ENCODE measurements around the gene MBNL2.

MBNL2 gene

DNA sequence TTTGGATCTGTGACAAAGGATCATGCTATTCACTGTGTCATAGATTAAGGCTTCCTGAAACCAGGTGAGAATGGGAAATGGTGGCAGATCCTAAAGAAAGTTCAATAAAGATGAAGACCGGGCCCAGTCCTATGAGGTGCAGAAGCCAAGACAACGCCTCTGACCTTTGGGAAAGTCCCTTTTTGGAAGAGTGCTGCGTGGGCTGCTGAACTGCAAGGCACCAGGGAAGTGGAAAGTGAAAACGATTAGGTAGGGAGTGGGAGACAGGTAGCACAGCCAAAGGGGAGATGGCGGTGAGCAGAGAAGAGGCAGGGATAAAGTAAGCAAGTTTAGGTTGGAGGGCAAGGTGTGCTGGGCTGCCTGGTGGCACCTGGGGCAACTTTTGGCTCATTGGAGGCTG, 16.3 kb downstream of the MBNL2 start:
- H3K27me3 ChIP-seq (replicated peaks; ENCODE audit: insufficient read depth, low read length) = no peaks in the 10 kb centered on the region

DNA sequence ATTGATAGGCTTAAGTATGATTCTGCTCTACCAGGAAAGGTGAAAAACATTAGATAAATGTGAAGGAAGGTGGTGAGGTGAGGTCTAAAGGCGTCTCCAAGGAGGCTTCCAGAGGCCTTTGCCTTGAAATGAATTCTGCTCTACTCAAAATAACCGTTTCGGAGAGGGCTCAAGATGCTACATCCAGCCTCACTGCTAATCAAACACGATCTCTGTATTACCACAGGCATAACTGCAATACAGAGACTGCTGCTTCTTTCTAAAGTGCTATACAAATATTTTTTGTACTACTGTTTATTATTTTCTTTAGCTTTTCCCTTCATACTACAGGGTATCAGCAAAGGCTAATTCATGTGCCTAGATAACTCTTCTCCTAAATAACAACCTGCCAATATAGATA, 16.8 kb downstream of the MBNL2 start:
- Histone ChIP-seq H3K79me2 (ENCODE audit: low read length) (peaks cover 100% of the 10 kb centered on the region), H3K4me2 (ENCODE audit: low read depth, low read length) (no peak overlapping the region), H3K27me3 (replicated peaks; ENCODE audit: insufficient read depth, low read length) (no peaks in the 10 kb centered on the region), H3K9me2 (replicated peaks; ENCODE audit: insufficient read depth, low read length) (no peaks in the 10 kb centered on the region), H2AFZ (ENCODE audit: low read length) (no peak overlapping the region), H3K9me3 (replicated peaks; ENCODE audit: insufficient read depth, low read length) (no peaks in the 10 kb centered on the region), H3F3A (ENCODE audit: insufficient read depth, low read length) (no peaks in the 10 kb centered on the region), H3K4me1 (ENCODE audit: low read length) (no peaks in the 10 kb centered on the region), H3K4me3 (ENCODE audit: low read length) (no peak overlapping the region), H3K27ac (ENCODE audit: low read length) (no peak overlapping the region), H3K9ac (ENCODE audit: low read length) (no peak overlapping the region), H3K36me3 (replicated peaks; ENCODE audit: insufficient read depth, low read length) (no peaks in the 10 kb centered on the region), H4K20me1 (ENCODE audit: insufficient read depth, low read length) (peaks cover 4% of the 10 kb centered on the region; the same call in 1 of the 2 replicates)
- TF ChIP-seq EZH2 (optimal IDR thresholded peaks at IDR 0.05; ENCODE audit: low read depth, low read length) (no peak), EZH2phosphoT487 (IDR thresholded peaks at IDR 0.05; ENCODE audit: low read length) (no peak)
- TF ChIP-seq, protein P1, sequence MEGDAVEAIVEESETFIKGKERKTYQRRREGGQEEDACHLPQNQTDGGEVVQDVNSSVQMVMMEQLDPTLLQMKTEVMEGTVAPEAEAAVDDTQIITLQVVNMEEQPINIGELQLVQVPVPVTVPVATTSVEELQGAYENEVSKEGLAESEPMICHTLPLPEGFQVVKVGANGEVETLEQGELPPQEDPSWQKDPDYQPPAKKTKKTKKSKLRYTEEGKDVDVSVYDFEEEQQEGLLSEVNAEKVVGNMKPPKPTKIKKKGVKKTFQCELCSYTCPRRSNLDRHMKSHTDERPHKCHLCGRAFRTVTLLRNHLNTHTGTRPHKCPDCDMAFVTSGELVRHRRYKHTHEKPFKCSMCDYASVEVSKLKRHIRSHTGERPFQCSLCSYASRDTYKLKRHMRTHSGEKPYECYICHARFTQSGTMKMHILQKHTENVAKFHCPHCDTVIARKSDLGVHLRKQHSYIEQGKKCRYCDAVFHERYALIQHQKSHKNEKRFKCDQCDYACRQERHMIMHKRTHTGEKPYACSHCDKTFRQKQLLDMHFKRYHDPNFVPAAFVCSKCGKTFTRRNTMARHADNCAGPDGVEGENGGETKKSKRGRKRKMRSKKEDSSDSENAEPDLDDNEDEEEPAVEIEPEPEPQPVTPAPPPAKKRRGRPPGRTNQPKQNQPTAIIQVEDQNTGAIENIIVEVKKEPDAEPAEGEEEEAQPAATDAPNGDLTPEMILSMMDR (IDR thresholded peaks at IDR 0.05; ENCODE audit: low read length) = no peak
- DNase-seq = no peak

More for the DNA sequence above, 16.3 kb downstream of the MBNL2 start:
- peaks cover 4% of the 10 kb centered on the region; the same call in 1 of the 2 replicates for H4K20me1 ChIP-seq (ENCODE audit: insufficient read depth, low read length)
- no peak overlapping the region for H2AFZ ChIP-seq (ENCODE audit: low read length)
- no peak overlapping the region for H3K4me2 ChIP-seq (ENCODE audit: low read depth, low read length)
- H3K79me2 ChIP-seq (ENCODE audit: low read length) = peaks cover 100% of the 10 kb centered on the region
- no peaks in the 10 kb centered on the region for H3K9me3 ChIP-seq (replicated peaks; ENCODE audit: insufficient read depth, low read length)
- no peaks in the 10 kb centered on the region for H3K36me3 ChIP-seq (replicated peaks; ENCODE audit: insufficient read depth, low read length)
- H3K4me1 ChIP-seq (ENCODE audit: low read length) = no peaks in the 10 kb centered on the region
- no peak for TF ChIP-seq EZH2 (optimal IDR thresholded peaks at IDR 0.05; ENCODE audit: low read depth, low read length)
- TF ChIP-seq, protein P1 (IDR thresholded peaks at IDR 0.05; ENCODE audit: low read length) = no peak
- TF ChIP-seq EZH2phosphoT487 (IDR thresholded peaks at IDR 0.05; ENCODE audit: low read length) = no peak
- H3F3A ChIP-seq (ENCODE audit: insufficient read depth, low read length) = no peaks in the 10 kb centered on the region
- DNase-seq = no peak
- H3K9me2 ChIP-seq (replicated peaks; ENCODE audit: insufficient read depth, low read length) = no peaks in the 10 kb centered on the region
- no peak overlapping the region for H3K27ac ChIP-seq (ENCODE audit: low read length)
- no peak overlapping the region for H3K9ac ChIP-seq (ENCODE audit: low read length)
- H3K4me3 ChIP-seq (ENCODE audit: low read length) = no peak overlapping the region

DNA sequence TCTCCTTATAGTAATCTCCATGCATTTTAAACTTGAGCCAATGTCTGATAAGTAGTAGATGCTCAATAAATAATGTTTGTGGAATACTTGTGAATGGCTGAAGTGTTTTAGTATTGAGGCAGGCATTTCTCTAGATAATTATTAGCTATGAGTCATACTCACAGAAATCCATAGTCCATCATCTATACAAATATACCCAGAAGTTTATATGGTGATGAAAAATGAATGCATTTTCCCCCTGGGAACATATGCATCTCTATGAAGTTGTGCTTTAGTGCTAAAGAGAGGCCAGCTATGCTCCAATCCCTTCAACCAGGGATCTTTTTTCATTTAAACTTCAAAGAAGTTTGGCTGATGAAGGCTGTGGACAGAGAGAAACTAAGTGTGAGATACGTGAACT, 17.2 kb downstream of the MBNL2 start:
- H2AFZ ChIP-seq (ENCODE audit: low read length) = no peak overlapping the region
- TF ChIP-seq EZH2 (optimal IDR thresholded peaks at IDR 0.05; ENCODE audit: low read depth, low read length) (no peak), EZH2phosphoT487 (IDR thresholded peaks at IDR 0.05; ENCODE audit: low read length) (no peak)
- TF ChIP-seq, protein P1 (IDR thresholded peaks at IDR 0.05; ENCODE audit: low read length) = no peak
- H3K9ac ChIP-seq (ENCODE audit: low read length) = no peak overlapping the region
- peaks cover 4% of the 10 kb centered on the region; the same call in 1 of the 2 replicates for H4K20me1 ChIP-seq (ENCODE audit: insufficient read depth, low read length)
- H3K27me3 ChIP-seq (replicated peaks; ENCODE audit: insufficient read depth, low read length) = no peaks in the 10 kb centered on the region
- no peaks in the 10 kb centered on the region for H3F3A ChIP-seq (ENCODE audit: insufficient read depth, low read length)
- no peak overlapping the region for H3K27ac ChIP-seq (ENCODE audit: low read length)
- no peaks in the 10 kb centered on the region for H3K4me1 ChIP-seq (ENCODE audit: low read length)
- no peaks in the 10 kb centered on the region for H3K9me3 ChIP-seq (replicated peaks; ENCODE audit: insufficient read depth, low read length)
- no peak overlapping the region for H3K4me2 ChIP-seq (ENCODE audit: low read depth, low read length)
- no peaks in the 10 kb centered on the region for H3K36me3 ChIP-seq (replicated peaks; ENCODE audit: insufficient read depth, low read length)
- H3K9me2 ChIP-seq (replicated peaks; ENCODE audit: insufficient read depth, low read length) = no peaks in the 10 kb centered on the region
- no peak for DNase-seq
- H3K4me3 ChIP-seq (ENCODE audit: low read length) = no peak overlapping the region
- peaks cover 99% of the 10 kb centered on the region for H3K79me2 ChIP-seq (ENCODE audit: low read length)

Measured in MM.1S (cell line).